ENCODE measurements around the gene TIMM23. TPM values are rescaled to one million over a fixed set of nuclear protein-coding genes. Genes with fewer than 3 reads are reported as not detected.
"Not testable (repeated sequence)": the region's sequence is repeated elsewhere in the genome, so short reads cannot be mapped to it uniquely, and the experiment has no call there.

The TIMM23 gene
- total RNA-seq, 2 donors from 2014 or later: 59.2 to 80.5 TPM

DNA sequence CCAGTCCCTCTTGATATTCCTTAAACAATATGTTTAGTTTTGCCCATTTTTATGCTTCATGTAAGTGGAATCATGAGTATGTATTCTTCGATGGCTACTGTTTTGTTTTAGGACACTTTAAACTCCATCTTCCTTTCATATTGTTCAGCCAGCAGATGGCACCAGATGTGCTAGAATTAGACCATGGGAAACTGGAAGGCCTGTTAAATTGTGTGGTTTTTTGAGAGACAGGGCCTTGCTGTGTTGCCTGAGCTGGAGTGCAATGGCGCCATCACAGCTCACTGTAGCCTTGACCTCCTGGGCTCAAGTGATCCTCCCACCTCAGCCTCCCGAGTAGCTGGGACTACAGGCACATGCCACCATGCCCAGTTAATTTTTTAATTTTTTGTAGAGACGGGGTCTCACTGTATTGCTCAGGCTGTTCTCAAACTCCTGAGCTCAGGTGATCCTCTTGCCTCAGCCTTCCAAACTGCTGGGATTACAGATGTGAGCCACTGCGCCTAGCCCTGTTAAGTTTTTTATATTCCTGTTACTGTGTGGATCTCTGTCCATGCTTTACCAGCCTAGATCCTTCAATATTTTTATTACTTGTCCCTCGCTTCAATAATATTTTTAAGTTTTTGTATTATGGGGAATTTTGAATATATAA, 11.4 kb downstream of the TIMM23 start:
- intact Hi-C loops (cut with DNase I): not testable (repeated sequence)
- DNase-seq (peak; percentile 25), ATAC-seq (peak; percentile 73 to 86)

DNA sequence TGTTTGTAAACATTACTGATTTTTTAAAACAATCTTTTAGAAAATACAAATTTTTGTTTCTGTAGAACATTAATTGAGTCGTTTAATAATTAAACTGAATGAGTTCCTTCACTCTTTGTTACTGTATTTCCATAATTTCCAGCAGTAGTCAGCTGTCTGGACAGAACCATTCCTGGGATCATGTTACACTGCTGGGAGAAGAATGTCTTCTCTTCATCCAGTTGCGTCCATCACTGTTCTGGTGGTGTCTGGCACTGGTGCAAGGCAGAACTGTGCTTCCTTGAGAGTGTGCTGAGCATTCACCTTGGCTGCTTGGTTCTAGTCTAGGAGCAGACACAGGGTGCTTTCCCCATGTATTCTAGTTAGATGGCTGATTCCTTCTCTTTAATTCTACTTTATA, 12.2 kb downstream of the TIMM23 start:
- DNase-seq; intact Hi-C loops (cut with DNase I); ATAC-seq: not testable (repeated sequence)

DNA sequence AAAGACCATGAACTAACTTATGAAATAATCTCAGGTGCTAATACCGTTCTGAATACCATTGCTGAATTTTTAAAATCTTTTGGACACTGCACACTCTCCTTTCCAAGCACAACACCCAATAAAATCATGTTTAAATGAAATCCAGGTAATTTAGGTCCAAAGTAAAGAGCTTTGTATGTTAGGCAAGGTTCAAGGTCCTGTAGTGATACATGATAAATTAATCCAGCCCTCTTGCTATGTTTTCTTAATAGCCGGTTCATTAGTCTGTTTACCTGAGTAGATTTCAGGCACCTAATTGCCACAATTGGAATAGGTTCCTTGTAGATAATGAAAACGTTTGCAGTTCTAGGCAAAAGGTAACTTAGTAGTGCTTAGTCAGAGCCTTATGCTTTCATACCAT, 13.3 kb downstream of the TIMM23 start:
- DNase-seq; ATAC-seq; intact Hi-C loops (cut with DNase I): not testable (repeated sequence)

DNA sequence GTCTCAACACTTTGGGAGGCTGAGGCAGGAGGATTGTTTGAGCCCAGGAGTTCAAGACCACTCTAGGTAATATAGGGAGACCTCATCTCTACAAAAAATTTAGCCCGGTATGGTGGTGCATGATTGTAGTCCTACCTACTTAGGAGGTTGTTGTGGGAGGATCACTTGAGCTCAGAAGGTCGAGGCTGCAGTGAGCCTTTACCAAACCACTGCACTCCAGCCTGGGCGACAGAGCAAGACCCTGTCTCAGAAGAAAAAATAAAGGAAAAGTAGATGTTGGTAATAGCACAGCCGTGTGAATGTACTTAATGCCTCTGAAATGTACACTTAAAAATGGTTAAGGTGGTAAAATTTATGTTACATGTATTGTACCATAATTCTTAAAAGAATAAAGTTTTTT, 25.3 kb downstream of the TIMM23 start:
- no peak for ATAC-seq
- intact Hi-C loops (cut with DNase I): no loop called here
- no peak for DNase-seq

GRCh38 chr10:45997994-45998763, 25.9 kb downstream of the TIMM23 start:
- intact Hi-C loops (cut with DNase I): no loop called here
- DNase-seq (no peak), ATAC-seq (no peak)

GRCh38 chr10:45999955-46000354, 27.7 kb downstream of the TIMM23 start:
- intact Hi-C loops (cut with DNase I); ATAC-seq; DNase-seq: not testable (repeated sequence)

DNA sequence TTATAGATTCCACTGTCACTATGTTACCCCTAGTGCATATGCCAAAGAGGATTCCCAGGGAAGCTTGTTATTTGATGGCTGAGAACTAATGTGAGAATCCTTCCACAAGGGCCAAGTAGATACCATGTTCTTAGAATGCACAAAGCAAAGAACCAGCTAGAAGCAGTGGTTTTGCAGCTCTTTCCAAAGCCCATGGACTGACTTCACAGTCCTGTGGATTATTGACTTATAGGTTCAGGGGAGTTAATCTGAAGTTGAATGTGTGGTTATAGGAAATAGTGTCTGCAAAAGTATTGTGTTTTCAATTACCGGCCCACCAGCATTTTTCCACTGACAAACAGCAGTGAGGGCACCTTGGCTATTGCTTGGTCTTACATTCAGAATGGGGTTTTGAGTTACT, 28.2 kb downstream of the TIMM23 start:
- ATAC-seq: no peak
- DNase-seq: no peak
- intact Hi-C loops (cut with DNase I): no loop called here

- no peak for ATAC-seq
- intact Hi-C loops (cut with DNase I): no loop called here
- DNase-seq: no peak
These were observed 29.0 kb downstream of the TIMM23 start for GRCh38 chr10:46001187-46001756.

GRCh38 chr10:46002189-46002687, 29.9 kb downstream of the TIMM23 start:
- ATAC-seq: not testable (repeated sequence)

DNA sequence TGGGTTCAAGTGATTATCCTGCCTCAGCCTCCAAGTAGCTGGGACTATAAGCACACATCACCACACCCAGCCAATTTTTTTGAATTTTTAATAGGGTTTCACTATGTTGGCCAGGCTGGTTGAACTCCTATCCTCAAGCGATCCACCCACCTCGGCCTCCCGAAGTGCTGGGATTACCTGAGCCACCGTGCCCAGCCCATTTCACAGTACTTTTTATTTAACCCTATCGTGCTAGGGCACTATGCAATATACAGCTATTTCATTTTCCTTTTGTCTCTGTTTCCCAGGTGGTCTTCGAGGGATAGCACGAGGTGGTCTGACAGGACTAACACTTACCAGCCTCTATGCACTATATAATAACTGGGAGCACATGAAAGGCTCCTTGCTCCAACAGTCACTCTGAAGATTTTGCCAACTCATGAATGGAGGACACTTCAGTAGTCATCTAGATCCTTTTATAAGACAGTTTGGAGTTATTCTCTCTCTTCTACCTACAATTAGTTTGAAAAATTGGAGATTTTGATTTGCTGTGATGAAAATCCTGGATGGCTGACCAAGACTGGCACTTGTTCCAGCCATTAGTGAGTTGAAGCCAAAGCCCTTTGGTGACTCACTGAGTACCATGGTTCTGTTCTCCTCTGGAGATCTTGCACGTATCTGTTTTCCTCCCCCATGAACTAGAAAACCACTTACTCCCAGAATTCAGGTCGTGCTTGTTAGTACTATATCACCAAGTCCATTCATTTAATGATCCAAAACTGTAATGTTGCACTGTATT, 30.8 kb downstream of the TIMM23 start:
- ATAC-seq: no peak
- DNase-seq: no peak
- intact Hi-C loops (cut with DNase I): no loop called here

More at GRCh38 chr10:46002189-46002687, 29.9 kb downstream of the TIMM23 start:
- intact Hi-C loops (cut with DNase I); DNase-seq: not testable (repeated sequence)

DNA sequence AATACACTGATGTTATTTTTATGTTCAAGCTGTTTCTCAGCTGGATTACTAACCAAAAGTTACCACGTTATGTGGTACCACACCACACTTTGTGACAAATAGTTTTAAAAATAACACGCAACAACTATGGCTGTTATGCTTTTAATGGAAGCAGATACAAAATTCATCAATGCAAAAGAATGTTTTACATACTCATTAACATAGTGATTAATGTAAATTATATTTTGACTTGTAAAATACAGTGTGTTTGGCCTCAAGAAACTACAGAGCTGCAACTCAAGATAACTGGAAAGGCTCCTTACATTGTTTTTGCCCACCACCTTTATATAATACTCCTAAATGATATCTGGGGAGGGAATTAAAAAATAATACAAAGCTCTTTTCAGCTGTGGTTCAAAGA, 32.7 kb downstream of the TIMM23 start:
- intact Hi-C loops (cut with DNase I): no loop called here
- DNase-seq (no peak), ATAC-seq (no peak)

DNA sequence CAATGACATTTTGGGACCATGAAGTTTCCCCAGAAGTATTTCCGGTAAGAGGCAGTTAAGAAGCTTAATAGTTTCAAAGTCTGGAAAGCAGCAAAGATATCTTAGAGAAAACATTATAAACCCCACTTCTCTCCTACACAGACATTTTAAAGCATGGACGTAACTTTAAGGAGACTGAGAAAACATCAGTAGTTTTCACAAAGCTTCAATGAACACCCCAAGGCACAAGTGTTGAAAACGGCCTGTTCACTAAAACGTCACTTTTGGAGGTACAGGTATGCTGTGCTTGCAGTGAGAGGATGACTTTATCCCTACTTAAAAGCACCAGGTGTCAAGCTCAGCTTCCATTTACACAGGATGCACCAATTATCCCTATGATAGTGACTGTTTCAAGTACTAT, 33.1 kb downstream of the TIMM23 start:
- ATAC-seq: no peak
- intact Hi-C loops (cut with DNase I): no loop called here
- DNase-seq: no peak

GRCh38 chr10:46006219-46006618, 33.9 kb downstream of the TIMM23 start:
- no peak for DNase-seq
- intact Hi-C loops (cut with DNase I): no loop called here
- peak in 1 of 2 donors; percentile 51 for ATAC-seq

DNA sequence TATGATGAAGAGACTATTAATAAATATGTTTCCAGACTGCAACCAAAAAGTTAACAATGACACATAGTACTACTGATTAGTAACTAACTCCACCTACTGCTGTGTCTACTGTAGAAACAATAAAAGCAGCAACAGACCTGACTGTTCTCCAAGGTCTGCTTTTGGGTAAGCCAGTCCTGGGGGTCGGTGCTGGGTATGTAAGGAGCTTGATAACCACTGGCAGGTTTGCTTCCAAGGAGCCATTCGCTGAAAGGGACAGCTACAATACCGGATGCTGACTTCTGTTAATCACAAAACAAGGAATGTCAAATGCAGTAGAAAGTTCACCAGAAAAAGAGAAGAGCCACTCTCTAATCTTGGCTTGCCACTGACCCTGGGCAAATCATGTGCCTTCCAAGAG, 40.5 kb downstream of the TIMM23 start:
- ATAC-seq (no peak), DNase-seq (no peak)
- intact Hi-C loops (cut with DNase I): no loop called here

DNA sequence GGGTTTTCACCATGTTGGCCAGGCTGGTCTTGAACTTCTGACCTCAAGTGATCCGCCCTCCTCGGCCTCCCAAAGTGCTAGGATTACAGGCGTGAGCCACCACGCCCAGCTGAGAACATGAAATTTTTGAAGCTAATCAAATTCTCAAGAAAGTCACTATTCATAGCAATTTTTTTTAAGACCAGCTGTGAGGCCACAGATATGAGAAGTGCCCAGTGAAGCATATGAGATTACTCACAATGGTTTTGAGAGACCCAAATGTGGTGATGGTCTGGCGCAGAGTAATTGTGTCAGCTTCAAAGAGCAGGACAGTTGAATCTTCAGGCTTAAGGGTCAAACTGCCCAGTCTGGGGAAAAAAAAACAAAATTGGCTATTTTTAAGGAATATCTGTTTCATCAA, 41.9 kb downstream of the TIMM23 start:
- intact Hi-C loops (cut with DNase I): no loop called here
- ATAC-seq (no peak), DNase-seq (no peak)

DNA sequence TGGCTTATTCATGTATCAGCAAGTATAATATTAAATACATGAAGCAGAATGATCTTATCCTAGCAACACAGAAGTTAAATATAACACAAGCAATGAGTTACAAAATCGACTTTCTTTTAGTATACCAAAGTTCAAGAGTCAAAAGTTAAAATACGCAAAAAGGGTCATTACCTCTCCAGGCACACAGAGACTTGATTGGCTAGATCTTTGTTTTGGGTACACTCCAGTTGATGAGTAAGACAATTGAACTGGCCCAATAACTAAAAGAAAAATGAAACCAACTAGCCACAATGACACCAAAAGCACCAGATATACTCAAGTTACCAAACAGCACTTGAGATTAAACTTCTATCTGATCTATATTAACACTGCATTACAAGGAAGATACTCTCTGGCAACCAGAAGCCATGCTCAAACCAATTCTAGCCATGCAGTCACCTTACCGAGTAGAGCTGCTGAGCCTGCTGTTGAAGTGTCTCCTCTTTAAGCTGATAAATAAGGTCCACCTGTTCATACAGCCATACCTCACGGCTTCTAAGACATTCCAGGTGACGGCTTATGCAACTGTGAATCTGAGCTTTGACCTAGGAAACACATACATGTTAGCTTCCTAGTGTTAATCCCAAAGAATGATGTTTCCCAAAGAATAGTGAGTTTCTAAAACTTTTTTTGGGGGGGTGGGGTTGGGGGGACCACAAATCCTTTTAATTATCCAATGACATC, 42.6 kb downstream of the TIMM23 start:
- DNase-seq: no peak
- intact Hi-C loops (cut with DNase I): no loop called here
- ATAC-seq: no peak

DNA sequence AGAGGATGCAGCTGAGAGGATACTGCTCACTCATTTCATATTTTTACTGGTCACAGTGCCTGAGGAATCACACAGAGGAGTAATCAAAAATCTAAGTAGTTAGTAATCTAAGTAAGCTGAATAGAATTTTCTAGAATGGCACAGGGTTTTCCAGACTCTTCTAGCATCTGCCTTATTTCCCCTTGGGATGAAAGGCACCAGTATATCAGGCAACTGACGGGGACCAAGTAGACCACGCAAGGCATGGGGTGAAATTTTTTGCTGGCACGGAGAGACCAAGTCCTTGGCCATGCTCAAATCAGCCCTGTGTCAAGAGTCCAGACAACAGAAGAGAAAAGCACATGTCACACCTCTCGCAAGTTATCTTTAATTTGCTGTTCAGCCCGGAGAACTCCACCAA, 43.9 kb downstream of the TIMM23 start:
- intact Hi-C loops (cut with DNase I): no loop called here
- ATAC-seq: no peak

GRCh38 chr10:46016811-46017210, 44.5 kb downstream of the TIMM23 start:
- ATAC-seq: no peak
- intact Hi-C loops (cut with DNase I): no loop called here
- DNase-seq: no peak

More for the DNA sequence above, 43.9 kb downstream of the TIMM23 start:
- no peak for DNase-seq

DNA sequence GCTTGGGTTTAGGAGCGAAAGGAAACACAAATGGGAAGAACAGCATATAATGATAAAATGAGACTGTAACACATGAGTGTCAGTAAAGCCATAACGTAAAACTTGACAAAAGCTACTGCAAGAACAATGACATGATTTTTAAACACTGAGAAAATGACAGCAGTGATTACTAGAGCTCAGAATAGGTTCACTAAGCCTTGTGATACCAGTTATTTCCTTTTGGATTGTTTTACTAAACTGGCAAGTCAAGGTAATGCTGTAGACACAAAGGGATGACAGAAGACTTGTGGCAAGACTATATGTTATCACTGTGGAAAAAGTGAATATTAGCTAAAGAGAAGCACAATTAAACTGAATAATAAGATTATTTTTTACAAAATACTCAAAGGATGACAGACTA, 45.4 kb downstream of the TIMM23 start:
- intact Hi-C loops (cut with DNase I): no loop called here
- ATAC-seq (no peak), DNase-seq (no peak)

All from left cardiac atrium (tissue), 4 donors.